SK-N-SH (cell line): ENCODE measurements around the gene SHC3. TPM values are rescaled to one million over a fixed set of nuclear protein-coding genes. Genes with fewer than 3 reads are reported as not detected.

ENCODE experiments used
- CTCF ChIA-PET: fragments of 300-600, 350-600 bp; formaldehyde crosslinking; extraction: SDS; loops from one replicate; lab custom pipeline; 2021; lab: Yijun Ruan, JAX
- POLR2A ChIA-PET: fragments of 350-600 bp; sonication (Branson Sonifier 250); formaldehyde crosslinking; extraction: SDS; loops from one replicate; lab custom pipeline; 2020; ENCODE audit warnings: antibody characterized with exemption, inconsistent platforms; lab: Yijun Ruan, JAX
- DNase-seq: peaks from one replicate; pipeline ENCODE4 v3.0.0; 2012
- H2AFZ ChIP-seq: fragments of 200-600 bp; sonication (generic); 2 replicates; pipeline ENCODE4 v1.8.1; 2016; ENCODE audit warnings: antibody characterized with exemption, mild to moderate bottlenecking, low read depth
- H3F3A ChIP-seq: fragments of 200-600 bp; sonication (generic); replicated peaks from 2 replicates; pipeline ENCODE3; 2016; ENCODE audit warnings: antibody characterized with exemption, mild to moderate bottlenecking; ENCODE audit not compliant: insufficient read depth
- H3K27ac ChIP-seq, 2 experiments: fragments of 200-500 bp in 1 of 2; fragments of 200-600 bp in 1 of 2; sonication (Bioruptor generic) in 1 of 2; sonication (generic), shearing (Covaris generic) in 1 of 2; 2 replicates each; pipeline versions ENCODE4 v1.5.1 to v1.6.1; 2014 to 2016; ENCODE audit warnings: low read depth in 2 of 2, inconsistent platforms in 1 of 2, low read length in 1 of 2, mild to moderate bottlenecking in 1 of 2, mixed read lengths in 1 of 2
- H3K27me3 ChIP-seq: fragments of 200-600 bp; sonication (generic), shearing (Covaris generic); 2 replicates; pipeline ENCODE4 v1.6.1; 2016; ENCODE audit warnings: mixed run types; ENCODE audit not compliant: insufficient read depth
- H3K36me3 ChIP-seq, 2 experiments: fragments of 200-500 bp in 1 of 2; fragments of 200-600 bp in 1 of 2; sonication (Bioruptor generic) in 1 of 2; sonication (generic) in 1 of 2; replicated peaks in 1 of 2; 2 replicates each; pipeline versions ENCODE3 to v1.5.1; 2014 to 2016; ENCODE audit warnings: low read length in 1 of 2, mild to moderate bottlenecking in 1 of 2; ENCODE audit not compliant: insufficient read depth in 2 of 2, control insufficient read depth in 1 of 2
- H3K4me1 ChIP-seq, 2 experiments: fragments of 200-500 bp in 1 of 2; fragments of 200-600 bp in 1 of 2; sonication (Bioruptor generic) in 1 of 2; sonication (generic), shearing (Covaris generic) in 1 of 2; 2 replicates each; pipeline versions ENCODE4 v1.5.1 to v1.6.1; 2014 to 2016; ENCODE audit warnings: low read depth in 1 of 2, low read length in 1 of 2, mixed run types in 1 of 2; ENCODE audit not compliant: insufficient read depth in 2 of 2, control insufficient read depth in 1 of 2
- H3K4me2 ChIP-seq: fragments of 200-600 bp; sonication (generic), shearing (Covaris generic); 2 replicates; pipeline ENCODE4 v1.6.1; 2017; ENCODE audit warnings: mixed run types
- H3K4me3 ChIP-seq, 2 experiments: fragments of 200-500 bp in 1 of 2; fragments of 200-600 bp in 1 of 2; sonication (Bioruptor generic) in 1 of 2; sonication (generic), shearing (Covaris generic) in 1 of 2; 2 replicates each; pipeline versions ENCODE4 v1.5.1 to v1.8.1; 2014 to 2016; ENCODE audit warnings: low read depth in 2 of 2, inconsistent platforms in 1 of 2, low read length in 1 of 2, mild to moderate bottlenecking in 1 of 2, mixed read lengths in 1 of 2, moderate library complexity in 1 of 2
- H3K79me2 ChIP-seq: fragments of 200-600 bp; sonication (generic); 2 replicates; pipeline ENCODE4 v1.8.1; 2017; ENCODE audit warnings: mild to moderate bottlenecking; ENCODE audit not compliant: insufficient read depth
- H3K9ac ChIP-seq: fragments of 200-600 bp; sonication (generic); 2 replicates; pipeline ENCODE4 v1.6.1; 2017; ENCODE audit warnings: mixed run types
- H3K9me2 ChIP-seq: fragments of 200-600 bp; sonication (generic); 2 replicates; pipeline ENCODE4 v1.6.1; 2017; ENCODE audit warnings: mixed run types
- H3K9me3 ChIP-seq: fragments of 200-600 bp; sonication (generic); 2 replicates; pipeline ENCODE4 v1.6.1; 2017; ENCODE audit warnings: mixed run types, mild to moderate bottlenecking, moderate library complexity
- H4K20me1 ChIP-seq: fragments of 200-600 bp; sonication (generic); 2 replicates; pipeline ENCODE4 v1.6.1; 2017; ENCODE audit warnings: mild to moderate bottlenecking, mixed run types; ENCODE audit not compliant: insufficient read depth
- CHD2 ChIP-seq: fragments of 150-350 bp; IDR thresholded peaks from 2 replicates; pipeline ENCODE4 v1.6.1; 2018; ENCODE audit warnings: low read length; ENCODE audit not compliant: partially characterized antibody
- EP300 ChIP-seq, 2 experiments: IDR thresholded peaks; 2 replicates each; pipeline versions ENCODE4 v1.4.0 to v1.6.1; 2012; ENCODE audit warnings: borderline replicate concordance in 1 of 2, low read depth in 1 of 2, low read length in 1 of 2
- FOSL2 ChIP-seq: IDR thresholded peaks from 2 replicates; pipeline ENCODE4 v1.4.0; 2012; ENCODE audit warnings: low read depth, mild to moderate bottlenecking, moderate library complexity, borderline replicate concordance
- FOXJ3 ChIP-seq: sonication (generic); formaldehyde crosslinking; IDR thresholded peaks from 2 replicates; pipeline ENCODE4 v1.5.1; 2020; ENCODE audit warnings: mild to moderate bottlenecking, missing genetic modification reagents
- GABPA ChIP-seq: IDR thresholded peaks from 2 replicates; pipeline ENCODE4 v1.4.0; 2012; ENCODE audit warnings: low read depth, mild to moderate bottlenecking
- GATA2 ChIP-seq: sonication (generic); formaldehyde crosslinking; IDR thresholded peaks from 2 replicates; pipeline ENCODE4 v1.5.0; 2020; ENCODE audit warnings: mild to moderate bottlenecking, missing genetic modification reagents
- JUND ChIP-seq: IDR thresholded peaks from 2 replicates; pipeline ENCODE4 v1.4.0; 2012
- MEF2A ChIP-seq: IDR thresholded peaks from 2 replicates; pipeline ENCODE4 v1.4.0; 2012; ENCODE audit warnings: low read depth, borderline replicate concordance
- MXI1 ChIP-seq: IDR thresholded peaks from 2 replicates; pipeline ENCODE4 v1.6.1; 2012; ENCODE audit warnings: mild to moderate bottlenecking, low read depth, low read length, improper control_type of control experiment
- NFIC ChIP-seq: IDR thresholded peaks from 2 replicates; pipeline ENCODE4 v1.4.0; 2012; ENCODE audit warnings: borderline replicate concordance
- NRF1 ChIP-seq: IDR thresholded peaks from 2 replicates; pipeline ENCODE4 v1.6.1; 2012; ENCODE audit warnings: low read depth, mild to moderate bottlenecking, low read length
- POLR2AphosphoS5 ChIP-seq: IDR thresholded peaks from 2 replicates; pipeline ENCODE4 v1.6.1; 2012; ENCODE audit warnings: low read depth, low read length
- RFX5 ChIP-seq: IDR thresholded peaks from 2 replicates; pipeline ENCODE4 v1.6.1; 2012; ENCODE audit warnings: mild to moderate bottlenecking, improper control_type of control experiment, low read length
- RXRA ChIP-seq: IDR thresholded peaks from 2 replicates; pipeline ENCODE4 v1.4.0; 2012; ENCODE audit warnings: low read depth, mild to moderate bottlenecking, borderline replicate concordance
- TAF1 ChIP-seq: IDR thresholded peaks from 2 replicates; pipeline ENCODE4 v1.6.1; 2012; ENCODE audit warnings: low read depth, mild to moderate bottlenecking, low read length, moderate library complexity, borderline replicate concordance
- TEAD4 ChIP-seq: IDR thresholded peaks from 2 replicates; pipeline ENCODE4 v1.4.0; 2012; ENCODE audit warnings: mild to moderate bottlenecking, borderline replicate concordance; ENCODE audit not compliant: insufficient read depth
- YY1 ChIP-seq: IDR thresholded peaks from 2 replicates; pipeline ENCODE4 v1.4.0; 2012; ENCODE audit warnings: low read depth, mild to moderate bottlenecking
- ZBTB33 ChIP-seq: IDR thresholded peaks from 2 replicates; pipeline ENCODE4 v1.4.0; 2012; ENCODE audit warnings: low read depth, borderline replicate concordance
- WGBS: methylation state at CpG from one replicate; pipeline ENCODE4 v1.1.6; 2017; ENCODE audit warnings: low lambda C conversion rate; 5-methylcytosine and 5-hydroxymethylcytosine counted together
- polyA plus RNA-seq, 3 experiments: library from polyadenylated mRNA; depleted of rRNA; stranded (reverse); fragments of >200 nt; gene quantifications; 2 replicates each; pipeline ENCODE4 v1.2.3, GENCODE V29; 2012
- TF ChIP-seq, protein P1 (sequence below): IDR thresholded peaks from 2 replicates; pipeline ENCODE4 v1.4.0; 2012; ENCODE audit warnings: low read depth
- TF ChIP-seq, protein P2 (sequence below): IDR thresholded peaks from 2 replicates; pipeline ENCODE4 v1.4.0; 2012; ENCODE audit warnings: low read depth, borderline replicate concordance

SHC3 gene
- polyA plus RNA-seq, 1 of the 3 experiments (the other 2 are of a cell fraction): 3.2 TPM

DNA sequence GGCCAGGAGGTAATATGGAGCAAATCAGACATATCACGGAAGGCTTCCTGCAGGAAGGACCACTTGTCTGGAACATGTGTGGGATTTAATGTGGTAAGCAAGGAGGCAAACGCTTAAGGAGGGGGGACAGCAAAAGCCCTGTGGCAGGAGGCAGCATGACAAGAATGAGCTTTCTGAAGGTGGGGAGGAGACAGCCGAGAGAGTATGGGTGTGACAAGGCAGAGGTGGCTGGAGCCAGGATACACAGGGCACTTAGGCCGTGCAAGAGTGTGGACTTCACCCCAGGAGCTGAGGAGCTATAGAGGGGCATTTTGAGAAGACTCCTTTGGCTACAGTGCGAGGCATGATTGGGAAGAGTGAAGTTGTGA is 201.7 kb downstream of the SHC3 start (continued):
- TF ChIP-seq, protein P1, sequence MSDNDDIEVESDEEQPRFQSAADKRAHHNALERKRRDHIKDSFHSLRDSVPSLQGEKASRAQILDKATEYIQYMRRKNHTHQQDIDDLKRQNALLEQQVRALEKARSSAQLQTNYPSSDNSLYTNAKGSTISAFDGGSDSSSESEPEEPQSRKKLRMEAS: no peak
- no peak for TF ChIP-seq TAF1
- TF ChIP-seq EP300 (IDR thresholded peaks at IDR 0.05; ENCODE audit: borderline replicate concordance in 1 of 2, low read depth in 1 of 2, low read length in 1 of 2): no peak
- no peak for TF ChIP-seq FOSL2

DNA sequence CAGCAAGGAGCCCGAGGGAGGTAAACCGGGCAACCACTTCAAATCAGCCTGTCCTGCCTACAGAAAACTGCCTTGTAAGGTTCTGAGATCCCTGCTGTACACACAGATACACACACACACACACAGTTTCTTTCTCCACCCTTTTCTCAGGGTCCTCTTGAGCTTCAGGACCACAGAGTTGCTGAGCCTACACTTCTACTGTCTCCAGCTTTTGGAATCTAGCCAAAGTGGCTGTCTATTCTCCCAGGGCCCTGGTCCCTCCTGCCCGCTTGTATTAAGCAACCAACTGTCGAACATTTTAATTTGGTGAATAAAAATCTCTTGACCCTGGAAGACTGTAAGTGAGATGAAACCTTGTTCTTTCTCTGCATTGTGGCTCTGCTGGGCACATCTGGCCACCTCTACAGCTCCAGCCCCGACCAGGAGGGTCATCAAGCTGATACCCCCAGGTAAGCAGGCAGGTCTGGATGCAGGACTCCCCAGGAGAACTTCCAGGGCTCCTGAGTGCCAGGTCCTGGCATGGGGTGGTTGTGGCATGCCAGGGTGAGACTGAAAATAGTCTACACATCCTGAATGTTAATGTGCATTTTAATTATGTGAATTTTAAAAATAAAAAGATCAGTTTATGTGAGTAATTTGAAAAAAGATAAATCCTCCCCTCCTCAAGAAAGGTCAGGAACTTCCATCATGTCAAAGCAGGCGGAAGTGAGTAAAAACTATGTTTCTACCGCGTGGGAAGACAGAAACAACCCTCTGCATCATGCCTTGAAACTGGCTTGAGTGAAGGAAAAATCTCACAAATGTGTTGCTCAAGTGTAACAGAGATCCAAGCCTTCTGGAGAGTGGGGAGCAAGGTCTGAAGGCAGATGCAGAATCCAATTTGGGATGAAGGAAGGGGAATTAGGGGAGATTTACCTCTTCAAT is 202.4 kb downstream of the SHC3 start:
- WGBS: 79% methylated on average over 8 of the region's 8 CpGs
- ChIA-PET CTCF (no interaction called here), POLR2A (no interaction called here)
- H3K9ac ChIP-seq: no peak overlapping the region
- no peak overlapping the region for H3K4me2 ChIP-seq
- H3K27ac ChIP-seq: no peak overlapping the region
- H3K9me2 ChIP-seq: no peaks in the 10 kb centered on the region
- DNase-seq: no peak
- no peaks in the 10 kb centered on the region; a peak in 1 of 4 replicates for H3K4me1 ChIP-seq
- H3K9me3 ChIP-seq: no peaks in the 10 kb centered on the region
- no peak overlapping the region for H3K4me3 ChIP-seq
- H3K27me3 ChIP-seq: no peaks in the 10 kb centered on the region; the same call in 1 of the 2 replicates
- no peaks in the 10 kb centered on the region for H3K36me3 ChIP-seq
- no peaks in the 10 kb centered on the region for H4K20me1 ChIP-seq
- no peak overlapping the region for H2AFZ ChIP-seq
- H3K79me2 ChIP-seq: no peaks in the 10 kb centered on the region
- peaks cover 2% of the 10 kb centered on the region for H3F3A ChIP-seq
- no peak for TF ChIP-seq NFIC
- TF ChIP-seq POLR2AphosphoS5: no peak
- TF ChIP-seq MEF2A: no peak
- TF ChIP-seq RXRA: no peak
- TF ChIP-seq EP300 (IDR thresholded peaks at IDR 0.05; ENCODE audit: borderline replicate concordance in 1 of 2, low read depth in 1 of 2, low read length in 1 of 2): no peak
- TF ChIP-seq GABPA: no peak
- no peak for TF ChIP-seq CHD2
- TF ChIP-seq, protein P2, sequence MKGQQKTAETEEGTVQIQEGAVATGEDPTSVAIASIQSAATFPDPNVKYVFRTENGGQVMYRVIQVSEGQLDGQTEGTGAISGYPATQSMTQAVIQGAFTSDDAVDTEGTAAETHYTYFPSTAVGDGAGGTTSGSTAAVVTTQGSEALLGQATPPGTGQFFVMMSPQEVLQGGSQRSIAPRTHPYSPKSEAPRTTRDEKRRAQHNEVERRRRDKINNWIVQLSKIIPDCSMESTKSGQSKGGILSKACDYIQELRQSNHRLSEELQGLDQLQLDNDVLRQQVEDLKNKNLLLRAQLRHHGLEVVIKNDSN: no peak
- TF ChIP-seq NRF1: no peak
- TF ChIP-seq YY1: no peak
- TF ChIP-seq TEAD4: no peak
- no peak for TF ChIP-seq MXI1
- TF ChIP-seq JUND: no peak
- TF ChIP-seq FOXJ3 (CRISPR knock-in tag): no peak
- no peak for TF ChIP-seq GATA2 (CRISPR knock-in tag)
- TF ChIP-seq FOSL2: no peak
- no peak for TF ChIP-seq RFX5
- no peak for TF ChIP-seq TAF1
- no peak for TF ChIP-seq ZBTB33
